ENCODE data around the gene IPO4. TPM values are rescaled to one million over a fixed set of nuclear protein-coding genes. Genes with fewer than 3 reads are reported as not detected.
A peak's percentile ranks its signal among the peaks of the same experiment; 100 is the strongest.

IPO4 gene
- total RNA-seq, 5 donors from 2014 or later (not counting 1 experiment from before 2014, with no cell fraction given) = 34.4 to 53.4 (median 39.6) TPM

- ChIA-PET POLR2A (interaction anchor here (0.6 to 1.0 kb wide), 4 partner anchors 11 to 44 kb away, joined by 3 to 4 read pairs (median 3); no protein-coding TSS in a partner anchor), CTCF (interaction anchor here (0.9 to 1.9 kb wide), 9 partner anchors 8 to 69 kb away, joined by 3 to 30 read pairs (median 5); partner anchors contain the start of genes DCAF11 (in 2 of the 2), NRL (in 2 of the 2), RNF31 (in 2 of the 2) and PSME2 (in 1 of the 2))
- H3K27ac ChIP-seq (ENCODE audit: low read length) = peak overlapping the region; percentile 89
- Mint-ChIP-seq H3K36me3 (peaks cover 52% of the 10 kb centered on the region), H3K4me3 (peak overlapping the region in 1 of 3 donors; percentile 37), H3K27me3 (no peaks in the 10 kb centered on the region), H3K4me1 (peaks cover 43 to 48% (median 45%) of the 10 kb centered on the region in 3 donors), H3K27ac (peak overlapping the region; percentile 98 to 99), H3K9me3 (no peaks in the 10 kb centered on the region)
- no peak for DNase-seq
- peaks cover 8 to 49% of the 10 kb centered on the region in 2 experiments for H3K4me1 ChIP-seq (ENCODE audit: control insufficient read depth in 1 of 2, extremely low read depth in 1 of 2, insufficient read depth in 2 of 2, low read length in 2 of 2)
- peaks cover 33 to 66% of the 10 kb centered on the region in 2 donors for H3K36me3 ChIP-seq (ENCODE audit: control insufficient read depth in 2 of 2, extremely low read depth in 1 of 2, insufficient read depth in 1 of 2, low read length in 1 of 2)
- H3K4me3 ChIP-seq (ENCODE audit: control insufficient read depth in 1 of 2, extremely low read depth in 1 of 2, low read length in 1 of 2) = no peak overlapping the region
- no peaks in the 10 kb centered on the region for H3K9me3 ChIP-seq
- ATAC-seq (replicated peaks in 1 of 4) = no peak
- WGBS (ENCODE audit: insufficient coverage) = 98% methylated on average over 9 of the region's 11 CpGs
- H3K27me3 ChIP-seq (replicated peaks in 1 of 2; ENCODE audit: control insufficient read depth in 2 of 2, extremely low read depth in 1 of 2, insufficient read depth in 2 of 2, low read length in 1 of 2) = no peaks in the 10 kb centered on the region
Observed at GRCh38 chr14:24159777-24160498, 28.7 kb downstream of the IPO4 start.

DNA sequence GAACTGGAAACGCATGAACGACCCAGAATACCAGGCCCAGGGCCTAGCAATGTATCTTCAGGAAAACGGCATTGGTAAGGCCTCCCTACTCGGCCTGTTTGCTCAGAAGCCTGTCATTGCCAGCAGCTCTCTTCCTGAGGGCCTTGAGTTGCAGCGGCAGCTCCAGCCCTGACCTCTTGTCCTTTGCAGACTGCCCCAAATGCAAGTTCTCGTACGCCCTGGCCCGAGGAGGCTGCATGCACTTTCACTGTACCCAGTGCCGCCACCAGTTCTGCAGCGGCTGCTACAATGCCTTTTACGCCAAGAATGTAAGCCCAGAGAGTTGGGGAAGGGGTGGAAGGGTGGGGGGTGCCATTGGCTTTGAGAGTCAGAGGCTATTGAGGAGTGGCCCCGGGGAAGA lies 31.3 kb downstream of the IPO4 start:
- peaks cover 4 to 23% of the 10 kb centered on the region in 2 experiments for H3K4me1 ChIP-seq (ENCODE audit: control insufficient read depth in 1 of 2, extremely low read depth in 1 of 2, insufficient read depth in 2 of 2, low read length in 2 of 2)
- no peaks in the 10 kb centered on the region for H3K9me3 ChIP-seq
- POLR2A ChIA-PET = no interaction called here
- H3K27me3 ChIP-seq (replicated peaks in 1 of 2; ENCODE audit: control insufficient read depth in 2 of 2, extremely low read depth in 1 of 2, insufficient read depth in 2 of 2, low read length in 1 of 2) = no peaks in the 10 kb centered on the region
- ATAC-seq (replicated peaks in 1 of 4) = no peak
- CTCF ChIA-PET = no interaction called here
- no peak overlapping the region for H3K27ac ChIP-seq (ENCODE audit: low read length)
- Mint-ChIP-seq H3K27me3 (no peaks in the 10 kb centered on the region), H3K4me1 (peaks cover 17 to 25% (median 23%) of the 10 kb centered on the region in 3 donors), H3K9me3 (no peaks in the 10 kb centered on the region), H3K27ac (peak overlapping the region; percentile 52 to 76), H3K36me3 (peaks cover 41% of the 10 kb centered on the region), H3K4me3 (no peak overlapping the region)
- WGBS (ENCODE audit: insufficient coverage) = 95% methylated on average over 9 of the region's 12 CpGs
- H3K36me3 ChIP-seq (ENCODE audit: control insufficient read depth in 2 of 2, extremely low read depth in 1 of 2, insufficient read depth in 1 of 2, low read length in 1 of 2) = peaks cover 25 to 55% of the 10 kb centered on the region in 2 donors
- H3K4me3 ChIP-seq (ENCODE audit: control insufficient read depth in 1 of 2, extremely low read depth in 1 of 2, low read length in 1 of 2) = no peak overlapping the region
- DNase-seq = no peak

DNA sequence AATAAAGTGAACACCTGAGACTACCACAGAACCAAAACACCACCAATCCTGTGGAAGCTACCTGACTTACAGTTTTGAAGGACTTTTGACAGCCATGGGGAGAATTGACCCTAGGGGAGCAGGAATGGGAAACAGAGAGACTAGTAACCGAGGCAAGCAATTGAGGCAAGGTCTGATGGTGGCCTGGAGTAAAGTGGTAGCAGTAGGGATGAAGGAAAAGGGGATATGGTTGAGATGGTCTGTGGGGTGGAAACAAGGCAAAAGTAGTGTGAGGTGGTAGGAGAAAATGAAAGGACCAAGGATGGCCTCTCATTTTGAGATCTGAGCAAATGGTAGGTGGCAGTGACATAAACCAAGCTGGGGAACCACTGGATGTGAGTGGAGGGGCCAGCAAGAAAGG lies 31.8 kb downstream of the IPO4 start:
- ATAC-seq (replicated peaks in 1 of 4) = no peak
- ChIA-PET CTCF (no interaction called here), POLR2A (no interaction called here)
- Mint-ChIP-seq H3K4me3 (no peak overlapping the region), H3K27me3 (no peaks in the 10 kb centered on the region), H3K36me3 (peaks cover 39% of the 10 kb centered on the region), H3K4me1 (peaks cover 13 to 23% (median 21%) of the 10 kb centered on the region in 3 donors), H3K9me3 (no peaks in the 10 kb centered on the region), H3K27ac (peak overlapping the region; percentile 29 to 76)
- H3K27me3 ChIP-seq (replicated peaks in 1 of 2; ENCODE audit: control insufficient read depth in 2 of 2, extremely low read depth in 1 of 2, insufficient read depth in 2 of 2, low read length in 1 of 2) = no peaks in the 10 kb centered on the region
- H3K4me1 ChIP-seq (ENCODE audit: control insufficient read depth in 1 of 2, extremely low read depth in 1 of 2, insufficient read depth in 2 of 2, low read length in 2 of 2) = peaks cover 4 to 18% of the 10 kb centered on the region in 2 experiments
- no peaks in the 10 kb centered on the region for H3K9me3 ChIP-seq
- WGBS (ENCODE audit: insufficient coverage) = 100% methylated on average over 1 of the region's 1 CpG
- peaks cover 25 to 60% of the 10 kb centered on the region in 2 donors for H3K36me3 ChIP-seq (ENCODE audit: control insufficient read depth in 2 of 2, extremely low read depth in 1 of 2, insufficient read depth in 1 of 2, low read length in 1 of 2)
- H3K27ac ChIP-seq (ENCODE audit: low read length) = no peak overlapping the region
- no peak for DNase-seq
- H3K4me3 ChIP-seq (ENCODE audit: control insufficient read depth in 1 of 2, extremely low read depth in 1 of 2, low read length in 1 of 2) = no peak overlapping the region

DNA sequence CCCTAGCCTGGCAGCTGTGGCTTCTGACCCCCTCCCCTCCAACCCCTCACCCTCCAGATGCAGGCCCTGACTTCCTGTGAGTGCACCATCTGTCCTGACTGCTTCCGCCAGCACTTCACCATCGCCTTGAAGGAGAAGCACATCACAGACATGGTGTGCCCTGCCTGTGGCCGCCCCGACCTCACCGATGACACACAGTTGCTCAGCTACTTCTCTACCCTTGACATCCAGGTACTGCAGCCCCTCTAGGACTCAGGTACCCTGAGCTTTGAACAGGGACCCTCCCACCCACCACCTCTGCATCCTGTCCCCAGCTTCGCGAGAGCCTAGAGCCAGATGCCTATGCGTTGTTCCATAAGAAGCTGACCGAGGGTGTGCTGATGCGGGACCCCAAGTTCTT lies 33.5 kb downstream of the IPO4 start:
- H3K27ac ChIP-seq (ENCODE audit: low read length) = no peak overlapping the region
- CTCF ChIA-PET = interaction anchor here in 1 of 2 donors (1.2 kb wide), 2 partner anchors 8 to 91 kb away, joined by 3 read pairs; no protein-coding TSS in a partner anchor

GRCh38 chr14:24151404-24152080 lies 37.1 kb downstream of the IPO4 start:
- no peaks in the 10 kb centered on the region for H3K27me3 ChIP-seq (replicated peaks in 1 of 2; ENCODE audit: control insufficient read depth in 2 of 2, extremely low read depth in 1 of 2, insufficient read depth in 2 of 2, low read length in 1 of 2)
- POLR2A ChIA-PET = interaction anchor here in 1 of 2 donors (0.6 kb wide), 1 partner anchor 38 kb away, joined by 3 read pairs; no protein-coding TSS in a partner anchor
- ATAC-seq (replicated peaks in 1 of 4) (no peak), DNase-seq (no peak)
- H3K4me3 ChIP-seq (ENCODE audit: control insufficient read depth in 1 of 2, extremely low read depth in 1 of 2, low read length in 1 of 2) = no peak overlapping the region
- H3K4me1 ChIP-seq (ENCODE audit: control insufficient read depth in 1 of 2, extremely low read depth in 1 of 2, insufficient read depth in 2 of 2, low read length in 2 of 2) = peaks cover 8 to 35% of the 10 kb centered on the region in 2 experiments
- H3K9me3 ChIP-seq = no peaks in the 10 kb centered on the region
- no peak overlapping the region for H3K27ac ChIP-seq (ENCODE audit: low read length)
- H3K27ac Mint-ChIP-seq = peak overlapping the region in 1 of 2 donors; percentile 39
- peaks cover 26 to 33% (median 31%) of the 10 kb centered on the region in 3 donors for H3K4me1 Mint-ChIP-seq
- H3K4me3 Mint-ChIP-seq = no peak overlapping the region
- H3K9me3 Mint-ChIP-seq = no peaks in the 10 kb centered on the region
- 100% methylated on average over 6 of the region's 16 CpGs for WGBS (ENCODE audit: insufficient coverage)
- H3K27me3 Mint-ChIP-seq = no peaks in the 10 kb centered on the region
- CTCF ChIA-PET = interaction anchor here (0.8 to 0.9 kb wide), 2 partner anchors 9 to 43 kb away, joined by 3 read pairs; no protein-coding TSS in a partner anchor
- peaks cover 22 to 64% of the 10 kb centered on the region in 2 donors for H3K36me3 ChIP-seq (ENCODE audit: control insufficient read depth in 2 of 2, extremely low read depth in 1 of 2, insufficient read depth in 1 of 2, low read length in 1 of 2)
- H3K36me3 Mint-ChIP-seq = peaks cover 39% of the 10 kb centered on the region

More for the DNA sequence above, 33.5 kb downstream of the IPO4 start:
- no peaks in the 10 kb centered on the region for H3K27me3 Mint-ChIP-seq
- H3K36me3 ChIP-seq (ENCODE audit: control insufficient read depth in 2 of 2, extremely low read depth in 1 of 2, insufficient read depth in 1 of 2, low read length in 1 of 2) = peaks cover 36 to 71% of the 10 kb centered on the region in 2 donors
- H3K27ac Mint-ChIP-seq = peak overlapping the region in 1 of 2 donors; percentile 80
- ATAC-seq (replicated peaks in 1 of 4) (no peak), DNase-seq (no peak)
- H3K36me3 Mint-ChIP-seq = peaks cover 44% of the 10 kb centered on the region
- H3K4me1 Mint-ChIP-seq = peaks cover 5 to 16% (median 15%) of the 10 kb centered on the region in 3 donors
- POLR2A ChIA-PET = no interaction called here
- no peak overlapping the region for H3K4me3 ChIP-seq (ENCODE audit: control insufficient read depth in 1 of 2, extremely low read depth in 1 of 2, low read length in 1 of 2)
- H3K4me1 ChIP-seq (ENCODE audit: control insufficient read depth in 1 of 2, extremely low read depth in 1 of 2, insufficient read depth in 2 of 2, low read length in 2 of 2) = peaks cover 0 to 16% of the 10 kb centered on the region in 2 experiments
- no peak overlapping the region for H3K4me3 Mint-ChIP-seq
- no peaks in the 10 kb centered on the region for H3K9me3 Mint-ChIP-seq
- H3K9me3 ChIP-seq = no peaks in the 10 kb centered on the region
- WGBS (ENCODE audit: insufficient coverage) = 97% methylated on average over 8 of the region's 10 CpGs
- H3K27me3 ChIP-seq (replicated peaks in 1 of 2; ENCODE audit: control insufficient read depth in 2 of 2, extremely low read depth in 1 of 2, insufficient read depth in 2 of 2, low read length in 1 of 2) = no peaks in the 10 kb centered on the region

DNA sequence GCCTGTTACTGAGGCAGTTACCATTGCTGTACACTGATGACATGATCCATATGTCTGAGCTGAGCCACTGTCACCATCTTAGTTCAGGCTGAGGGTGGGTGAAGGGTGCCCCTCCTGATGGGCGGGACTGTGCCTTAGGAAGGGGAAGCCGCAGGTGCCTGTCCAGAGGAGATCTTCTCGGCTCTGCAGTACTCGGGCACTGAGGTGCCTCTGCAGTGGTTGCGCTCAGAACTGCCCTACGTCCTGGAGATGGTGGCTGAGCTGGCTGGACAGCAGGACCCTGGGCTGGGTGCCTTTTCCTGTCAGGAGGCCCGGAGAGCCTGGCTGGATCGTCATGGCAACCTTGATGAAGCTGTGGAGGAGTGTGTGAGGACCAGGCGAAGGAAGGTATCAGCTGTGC lies 37.6 kb downstream of the IPO4 start:
- H3K27me3 ChIP-seq (replicated peaks in 1 of 2; ENCODE audit: control insufficient read depth in 2 of 2, extremely low read depth in 1 of 2, insufficient read depth in 2 of 2, low read length in 1 of 2) = no peaks in the 10 kb centered on the region
- H3K4me3 ChIP-seq (ENCODE audit: control insufficient read depth in 1 of 2, extremely low read depth in 1 of 2, low read length in 1 of 2) = no peak overlapping the region
- Mint-ChIP-seq H3K27ac (peak overlapping the region in 1 of 2 donors; percentile 39), H3K36me3 (peaks cover 39% of the 10 kb centered on the region), H3K27me3 (no peaks in the 10 kb centered on the region), H3K9me3 (no peaks in the 10 kb centered on the region), H3K4me1 (peaks cover 31 to 37% (median 35%) of the 10 kb centered on the region in 3 donors), H3K4me3 (no peak overlapping the region)
- ATAC-seq (replicated peaks in 1 of 4) (no peak), DNase-seq (no peak)
- H3K9me3 ChIP-seq = no peaks in the 10 kb centered on the region
- peaks cover 22 to 60% of the 10 kb centered on the region in 2 donors for H3K36me3 ChIP-seq (ENCODE audit: control insufficient read depth in 2 of 2, extremely low read depth in 1 of 2, insufficient read depth in 1 of 2, low read length in 1 of 2)
- CTCF ChIA-PET = interaction anchor here (0.8 to 0.9 kb wide), 2 partner anchors 9 to 43 kb away, joined by 3 read pairs; no protein-coding TSS in a partner anchor
- WGBS (ENCODE audit: insufficient coverage) = 100% methylated on average over 5 of the region's 9 CpGs
- no peak overlapping the region for H3K27ac ChIP-seq (ENCODE audit: low read length)
- POLR2A ChIA-PET = no interaction called here
- peaks cover 8 to 37% of the 10 kb centered on the region in 2 experiments for H3K4me1 ChIP-seq (ENCODE audit: control insufficient read depth in 1 of 2, extremely low read depth in 1 of 2, insufficient read depth in 2 of 2, low read length in 2 of 2)

Data from T-cell (primary cell).